Measurements from ENCODE around the gene ZNF865. TPM values are rescaled to one million over a fixed set of nuclear protein-coding genes. Genes with fewer than 3 reads are reported as not detected.
A peak's percentile ranks its signal among the peaks of the same experiment; 100 is the strongest.
"Not testable (repeated sequence)": the region's sequence is repeated elsewhere in the genome, so short reads cannot be mapped to it uniquely, and the experiment has no call there.

ZNF865 gene
- under 1 TPM in 4 of 6 donors, not detected in 2; 0.12 to 0.60 (median 0.18) TPM for polyA plus RNA-seq (ENCODE audit: low read depth in 6 of 6)

GRCh38 chr19:55605637-55606470, at the start of gene ZNF865:
ZNF865 (plus strand) TSS chr19:55605647; CDS start chr19:55613619, 7,972 bp downstream.
- H3K36me3 Mint-ChIP-seq, result peaks cover 4 to 14% of the 10 kb centered on the region in 2 donors
- H3K27me3 Mint-ChIP-seq, result no peaks in the 10 kb centered on the region
- ATAC-seq (ENCODE audit: low read depth in 2 of 2) (peak; percentile 44 to 45), DNase-seq (peak; percentile 66)
- H3K9me3 Mint-ChIP-seq, result peaks cover 0 to 2% (median 0%) of the 10 kb centered on the region in 7 donors
- H3K4me1 Mint-ChIP-seq, result peaks cover 53 to 81% (median 75%) of the 10 kb centered on the region in 3 donors
- H3K4me3 Mint-ChIP-seq, result peak within 1 kb of the TSS; percentile 86 to 98 (median 95)
- peak within 1 kb of the TSS; percentile 95 to 99 (median 98) for H3K27ac Mint-ChIP-seq

GRCh38 chr19:55559684-55560083, 45.8 kb upstream of the ZNF865 start:
- ATAC-seq (ENCODE audit: low read depth in 2 of 2), result no peak
- H3K4me1 Mint-ChIP-seq, result no peaks in the 10 kb centered on the region

GRCh38 chr19:55563261-55563690, 42.2 kb upstream of the ZNF865 start:
- H3K4me1 Mint-ChIP-seq, result no peaks in the 10 kb centered on the region
- peaks cover 0 to 13% (median 2%) of the 10 kb centered on the region in 7 donors for H3K9me3 Mint-ChIP-seq
- ATAC-seq (ENCODE audit: low read depth in 2 of 2) (no peak), DNase-seq (no peak)
- peaks cover 13 to 47% (median 30%) of the 10 kb centered on the region in 3 donors for H3K27me3 Mint-ChIP-seq
- H3K27ac Mint-ChIP-seq, result no peak overlapping the region
- peaks cover 0 to 4% of the 10 kb centered on the region in 2 donors for H3K36me3 Mint-ChIP-seq
- peak overlapping the region in 1 of 8 donors; percentile 47 for H3K4me3 Mint-ChIP-seq

More at GRCh38 chr19:55559684-55560083, 45.8 kb upstream of the ZNF865 start:
- peaks cover 4 to 33% (median 32%) of the 10 kb centered on the region in 3 donors for H3K27me3 Mint-ChIP-seq
- no peak overlapping the region for H3K4me3 Mint-ChIP-seq
- H3K36me3 Mint-ChIP-seq, result peaks cover 0 to 4% of the 10 kb centered on the region in 2 donors
- H3K27ac Mint-ChIP-seq, result no peak overlapping the region
- DNase-seq, result no peak
- H3K9me3 Mint-ChIP-seq, result peaks cover 0 to 7% (median 2%) of the 10 kb centered on the region in 7 donors

GRCh38 chr19:55566823-55567222, 38.6 kb upstream of the ZNF865 start:
- Mint-ChIP-seq H3K4me1 (no peaks in the 10 kb centered on the region), H3K36me3 (no peaks in the 10 kb centered on the region), H3K27me3 (peaks cover 13 to 29% (median 21%) of the 10 kb centered on the region in 3 donors), H3K9me3 (peaks cover 0 to 6% (median 0%) of the 10 kb centered on the region in 7 donors), H3K27ac (no peak overlapping the region), H3K4me3 (no peak overlapping the region)
- ATAC-seq (ENCODE audit: low read depth in 2 of 2), result no peak
- DNase-seq, result no peak

GRCh38 chr19:55567708-55568328, 37.6 kb upstream of the ZNF865 start:
- Mint-ChIP-seq H3K36me3 (no peaks in the 10 kb centered on the region), H3K27me3 (peaks cover 13 to 29% (median 21%) of the 10 kb centered on the region in 3 donors), H3K27ac (no peak overlapping the region), H3K4me1 (no peaks in the 10 kb centered on the region), H3K4me3 (no peak overlapping the region), H3K9me3 (peaks cover 0 to 6% (median 0%) of the 10 kb centered on the region in 7 donors)
- no peak for ATAC-seq (ENCODE audit: low read depth in 2 of 2)
- DNase-seq, result no peak

- not testable (repeated sequence) for ATAC-seq (ENCODE audit: low read depth in 2 of 2); H3K4me1 Mint-ChIP-seq
- peaks cover 8 to 21% (median 9%) of the 10 kb centered on the region in 3 donors for H3K27me3 Mint-ChIP-seq
Measured at GRCh38 chr19:55569477-55569876, 36.0 kb upstream of the ZNF865 start.

GRCh38 chr19:55573929-55574328, 31.5 kb upstream of the ZNF865 start:
- DNase-seq; H3K9me3 Mint-ChIP-seq; H3K27me3 Mint-ChIP-seq; H3K36me3 Mint-ChIP-seq; H3K4me1 Mint-ChIP-seq; H3K4me3 Mint-ChIP-seq; ATAC-seq (ENCODE audit: low read depth in 2 of 2): not testable (repeated sequence)
- H3K27ac Mint-ChIP-seq, result peak overlapping the region in 1 of 6 donors; percentile 30

More at GRCh38 chr19:55569477-55569876, 36.0 kb upstream of the ZNF865 start:
- H3K9me3 Mint-ChIP-seq, H3K27ac Mint-ChIP-seq, DNase-seq, H3K36me3 Mint-ChIP-seq, H3K4me3 Mint-ChIP-seq: not testable (repeated sequence)

- H3K4me1 Mint-ChIP-seq, result peaks cover 19 to 21% (median 20%) of the 10 kb centered on the region in 3 donors
- peaks cover 0 to 3% (median 0%) of the 10 kb centered on the region in 7 donors for H3K9me3 Mint-ChIP-seq
- peak overlapping the region in 3 of 8 donors; percentile 25 to 60 (median 57) for H3K4me3 Mint-ChIP-seq
- DNase-seq (no peak), ATAC-seq (ENCODE audit: low read depth in 2 of 2) (no peak)
- H3K27ac Mint-ChIP-seq, result peak overlapping the region in 2 of 6 donors; percentile 55 to 88
- peaks cover 0 to 8% of the 10 kb centered on the region in 2 donors for H3K36me3 Mint-ChIP-seq
- H3K27me3 Mint-ChIP-seq, result no peaks in the 10 kb centered on the region
Measured at GRCh38 chr19:55576746-55577145, 28.7 kb upstream of the ZNF865 start.

GRCh38 chr19:55578031-55578760, 27.3 kb upstream of the ZNF865 start:
- Mint-ChIP-seq H3K27ac (no peak overlapping the region), H3K4me1 (peaks cover 23 to 26% (median 26%) of the 10 kb centered on the region in 3 donors), H3K4me3 (no peak overlapping the region), H3K36me3 (peaks cover 0 to 8% of the 10 kb centered on the region in 2 donors), H3K27me3 (no peaks in the 10 kb centered on the region), H3K9me3 (peaks cover 0 to 3% (median 0%) of the 10 kb centered on the region in 7 donors)
- no peak for ATAC-seq (ENCODE audit: low read depth in 2 of 2)
- no peak for DNase-seq

- H3K4me1 Mint-ChIP-seq, result peaks cover 23 to 26% (median 26%) of the 10 kb centered on the region in 3 donors
- no peaks in the 10 kb centered on the region for H3K27me3 Mint-ChIP-seq
- peaks cover 0 to 8% of the 10 kb centered on the region in 2 donors for H3K36me3 Mint-ChIP-seq
- H3K4me3 Mint-ChIP-seq, result peak overlapping the region; percentile 85 to 95 (median 90)
- H3K9me3 Mint-ChIP-seq, result peaks cover 0 to 3% (median 0%) of the 10 kb centered on the region in 7 donors
- no peak for DNase-seq
- no peak for ATAC-seq (ENCODE audit: low read depth in 2 of 2)
- H3K27ac Mint-ChIP-seq, result peak overlapping the region in 4 of 6 donors; percentile 21 to 90 (median 58)
Measured at GRCh38 chr19:55578761-55579747, 26.4 kb upstream of the ZNF865 start.

- peaks cover 0 to 3% (median 0%) of the 10 kb centered on the region in 7 donors for H3K9me3 Mint-ChIP-seq
- H3K4me1 Mint-ChIP-seq, result peaks cover 23 to 26% (median 26%) of the 10 kb centered on the region in 3 donors
- H3K4me3 Mint-ChIP-seq, result peak overlapping the region; percentile 85 to 95 (median 90)
- H3K36me3 Mint-ChIP-seq, result peaks cover 0 to 8% of the 10 kb centered on the region in 2 donors
- no peak for DNase-seq
- peak overlapping the region; percentile 66 to 96 (median 89) for H3K27ac Mint-ChIP-seq
- ATAC-seq (ENCODE audit: low read depth in 2 of 2), result peak; percentile 37 to 52
- H3K27me3 Mint-ChIP-seq, result no peaks in the 10 kb centered on the region
Measured at GRCh38 chr19:55579766-55580621, 25.5 kb upstream of the ZNF865 start.

Measured in naive B cell (primary cell).